Mucosa of gallbladder (tissue), 1 donor: Measurements from ENCODE around the gene LSAMP. TPM values are rescaled to one million over a fixed set of nuclear protein-coding genes. Genes with fewer than 3 reads are reported as not detected.

Experiments used
- DNase-seq: peaks from one replicate; pipeline ENCODE4 v3.0.0-alpha.2; 2020; ENCODE audit warnings: low spot score
- total RNA-seq: library from RNA; stranded (reverse); gene quantifications from one replicate; pipeline ENCODE4 v1.2.1, GENCODE V29; 2021
- donor health status: DM: no; HTN: no; CAD: no.

The LSAMP gene
- total RNA-seq, 1 donor from 2014 or later: 11.4 TPM

DNA sequence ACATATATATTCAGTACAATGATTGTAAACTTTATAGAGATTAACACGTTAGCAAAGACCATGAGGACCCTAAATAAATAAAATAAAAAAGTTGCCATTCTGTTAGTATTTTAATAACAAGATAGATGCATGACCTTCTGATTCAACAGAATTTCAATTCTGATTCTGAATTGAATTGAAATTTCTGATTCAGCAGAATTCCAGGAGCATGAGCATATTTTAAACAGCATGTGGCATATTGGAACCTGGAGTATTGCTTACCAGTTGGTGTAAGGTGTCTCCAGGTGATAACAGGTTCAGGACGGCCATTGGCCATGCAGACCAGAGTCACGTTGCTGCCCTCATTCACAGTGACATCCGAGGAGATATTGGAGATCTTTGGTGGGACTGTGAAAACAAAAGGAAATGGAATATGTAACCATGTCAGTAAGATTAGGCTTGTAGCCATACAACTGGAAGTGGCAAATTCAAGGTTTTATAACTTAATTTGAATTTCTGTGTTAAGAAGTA, 426.0 kb downstream of the LSAMP start:
- DNase-seq: no peak

- DNase-seq: no peak
Observed at GRCh38 chr3:116018646-116019045, 426.6 kb downstream of the LSAMP start.

GRCh38 chr3:116015931-116016330, 429.4 kb downstream of the LSAMP start:
- no peak for DNase-seq

- DNase-seq: no peak
Observed at GRCh38 chr3:116007000-116007399, 438.3 kb downstream of the LSAMP start.

DNA sequence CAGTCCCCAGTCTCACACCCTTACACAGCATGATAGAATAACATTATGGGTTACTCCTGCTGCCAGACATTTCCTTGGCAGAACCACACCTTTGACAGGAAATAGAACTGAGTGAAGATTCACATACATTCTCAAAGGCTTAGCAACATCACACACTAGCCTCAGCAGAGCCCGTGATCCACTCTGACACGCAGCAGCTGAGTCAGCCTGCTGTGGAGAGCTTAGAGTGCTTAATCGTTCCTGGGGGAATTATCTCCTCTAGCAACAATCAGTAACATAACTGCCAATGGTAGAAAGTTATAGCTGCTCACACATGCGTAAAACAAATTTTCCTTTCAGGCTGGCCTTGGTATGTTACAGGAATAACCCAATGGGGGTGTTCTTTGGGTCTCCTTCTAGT, 439.9 kb downstream of the LSAMP start:
- DNase-seq: no peak

DNA sequence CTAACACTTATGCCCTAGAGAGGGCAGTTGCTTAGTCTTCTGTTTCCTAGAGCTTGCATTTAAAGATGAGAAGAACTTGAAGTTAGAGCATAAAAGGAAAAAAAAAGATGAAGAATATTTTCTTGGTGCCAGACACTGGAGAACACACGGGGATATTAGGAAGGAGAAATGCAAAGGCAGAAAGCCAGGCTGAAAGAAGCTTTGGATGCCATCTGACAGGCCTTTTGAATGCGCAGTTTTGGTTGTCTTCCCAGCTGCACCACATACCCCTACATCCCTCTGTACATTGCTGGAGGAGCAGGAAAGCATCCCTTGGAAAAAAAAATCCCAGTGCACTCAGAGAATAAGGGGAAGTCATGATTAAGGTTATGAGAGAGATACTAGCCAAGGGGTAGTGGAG, 443.1 kb downstream of the LSAMP start:
- DNase-seq: no peak

GRCh38 chr3:116001151-116001621, 444.1 kb downstream of the LSAMP start:
- DNase-seq: no peak

- no peak for DNase-seq
Observed at GRCh38 chr3:116000311-116000710, 445.0 kb downstream of the LSAMP start.

GRCh38 chr3:115999613-116000012, 445.7 kb downstream of the LSAMP start:
- DNase-seq: no peak

DNA sequence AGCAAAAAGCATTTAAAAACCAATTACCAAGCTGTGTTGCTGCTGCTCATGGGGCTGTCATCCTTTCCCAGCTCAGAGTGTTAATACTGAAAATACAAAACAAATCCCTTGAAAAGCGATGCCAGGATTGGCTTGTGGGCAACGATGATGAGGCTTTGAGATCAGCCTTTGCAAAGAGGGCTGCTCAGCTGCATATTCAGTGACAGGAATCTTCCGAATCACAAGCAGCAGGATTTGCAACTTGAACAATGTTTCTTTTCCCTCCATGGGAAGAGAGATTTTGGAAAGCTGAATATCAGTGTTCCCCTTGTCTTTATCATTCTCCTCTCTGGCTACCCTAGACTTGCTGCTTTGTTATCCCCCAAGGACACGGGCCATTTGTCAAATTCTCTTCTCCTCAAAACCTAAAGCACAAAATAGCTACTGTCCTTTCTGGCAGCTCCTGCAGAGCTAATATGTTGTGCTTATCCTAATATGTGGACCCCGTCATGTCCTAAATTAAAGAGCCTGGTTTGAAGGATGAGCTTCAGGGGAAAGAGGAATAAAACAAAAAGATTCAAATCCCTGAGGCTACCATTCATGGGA, 446.2 kb downstream of the LSAMP start:
- DNase-seq: no peak

DNA sequence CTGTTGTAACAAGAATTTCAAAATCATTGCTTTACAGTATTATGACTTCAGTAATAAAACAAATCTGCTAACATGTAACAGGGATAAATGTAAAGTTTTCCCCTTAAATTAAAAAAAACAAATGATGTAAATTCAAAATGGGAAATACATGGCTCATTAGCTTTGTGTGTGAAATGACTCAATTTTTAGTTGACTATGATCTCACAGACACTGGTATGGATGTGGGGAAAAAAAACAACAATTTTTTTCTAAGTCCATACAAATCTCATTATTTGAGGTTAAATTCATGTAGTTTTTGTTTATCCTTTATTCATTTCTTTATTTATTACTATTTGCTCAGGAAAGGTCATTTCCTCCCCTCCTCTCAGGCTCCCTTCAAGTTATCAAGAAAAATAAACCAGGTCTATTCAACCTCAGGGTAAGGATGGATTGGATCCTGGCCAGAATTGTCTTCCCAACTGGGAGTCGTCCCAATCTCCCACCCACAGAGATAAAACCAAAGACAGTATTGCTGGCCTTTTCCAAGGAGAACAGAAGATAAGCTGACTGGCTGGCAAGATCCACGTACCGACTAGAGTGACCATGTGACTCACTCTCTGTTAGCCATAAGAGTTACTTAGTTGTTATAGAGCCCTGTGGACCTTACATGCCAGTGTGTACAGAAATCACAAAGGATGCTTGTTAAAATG, 448.7 kb downstream of the LSAMP start:
- DNase-seq: no peak

DNA sequence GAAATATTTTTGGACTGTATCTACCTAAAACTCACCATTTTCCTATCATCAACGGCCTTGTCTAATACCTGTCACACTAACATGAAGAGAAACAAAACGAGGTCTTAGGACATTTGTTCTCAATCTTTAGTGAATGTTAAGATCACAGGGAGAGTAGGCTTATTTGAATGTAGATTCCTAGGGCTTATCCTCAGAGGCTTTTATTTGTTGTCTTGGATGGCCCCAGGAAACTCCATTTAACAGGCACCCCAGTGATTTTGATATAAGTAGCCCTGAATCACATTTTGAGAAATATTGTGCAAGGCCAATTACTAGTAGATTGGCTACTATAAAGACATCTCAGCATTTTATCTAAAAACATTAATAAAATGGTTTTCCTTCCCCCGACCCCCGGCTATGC, 454.6 kb downstream of the LSAMP start:
- no peak for DNase-seq

DNA sequence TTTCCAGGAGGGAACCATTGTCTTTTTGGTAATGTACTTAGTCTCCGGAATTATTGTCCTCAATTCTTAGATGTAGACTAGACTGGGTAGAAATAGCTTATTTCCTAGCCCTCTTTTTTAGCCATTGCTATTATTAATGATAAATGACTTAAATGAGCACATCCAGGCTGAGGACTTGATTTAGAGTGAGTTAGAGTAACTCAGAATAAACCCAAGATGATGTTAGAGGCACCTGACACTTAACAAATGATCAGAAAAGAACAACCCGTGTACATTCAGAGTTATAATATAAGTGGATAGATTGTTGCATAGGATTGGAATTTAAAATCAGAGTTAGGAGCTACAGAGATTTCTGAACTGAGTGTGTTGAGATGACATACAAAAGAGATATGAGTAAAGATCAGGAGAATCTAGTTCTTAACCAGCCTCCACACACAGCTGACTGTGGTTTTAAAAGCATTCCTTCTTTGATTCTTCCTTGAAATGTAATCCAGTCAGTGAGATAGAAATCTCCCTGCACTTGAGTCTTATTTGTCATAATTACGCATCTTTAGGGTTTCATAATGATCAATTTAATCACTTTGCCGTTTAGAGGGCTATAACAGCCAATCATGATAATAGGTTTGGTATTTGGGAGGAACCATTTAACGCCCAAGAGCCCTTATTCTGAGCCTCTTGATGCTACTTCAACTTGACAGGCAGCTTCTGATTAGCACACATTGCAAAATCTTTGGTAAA, 455.4 kb downstream of the LSAMP start:
- no peak for DNase-seq

DNA sequence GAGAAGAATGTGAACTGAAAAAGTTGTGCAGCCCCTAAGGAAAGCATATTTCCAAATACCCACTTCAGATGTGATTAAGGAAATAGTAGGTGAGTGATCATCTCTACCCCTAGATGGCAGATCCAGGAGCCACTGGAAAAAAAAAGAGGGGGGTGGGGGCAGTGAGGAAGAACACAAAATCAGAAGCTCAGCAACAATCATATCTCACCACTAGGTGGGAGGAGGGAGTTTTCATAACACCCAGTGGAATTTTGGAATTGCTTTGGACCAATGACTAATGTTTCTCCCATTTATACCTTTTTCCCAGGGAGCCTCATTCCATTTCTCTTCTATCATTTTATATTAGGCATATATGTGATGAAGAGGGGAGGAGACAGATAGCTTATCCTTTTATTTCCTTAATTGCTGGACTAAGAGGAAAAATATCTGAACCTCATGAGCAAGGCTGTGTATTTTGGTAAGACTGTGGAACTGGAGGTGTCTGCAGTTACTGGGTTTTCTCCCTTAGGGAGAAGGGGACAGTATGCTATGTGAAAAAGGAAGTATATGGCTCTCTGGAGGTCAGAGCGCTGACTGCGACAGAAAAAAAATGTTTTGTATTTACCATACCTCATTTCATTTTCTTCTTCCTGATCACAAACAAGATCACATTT, 458.6 kb downstream of the LSAMP start:
- no peak for DNase-seq

DNA sequence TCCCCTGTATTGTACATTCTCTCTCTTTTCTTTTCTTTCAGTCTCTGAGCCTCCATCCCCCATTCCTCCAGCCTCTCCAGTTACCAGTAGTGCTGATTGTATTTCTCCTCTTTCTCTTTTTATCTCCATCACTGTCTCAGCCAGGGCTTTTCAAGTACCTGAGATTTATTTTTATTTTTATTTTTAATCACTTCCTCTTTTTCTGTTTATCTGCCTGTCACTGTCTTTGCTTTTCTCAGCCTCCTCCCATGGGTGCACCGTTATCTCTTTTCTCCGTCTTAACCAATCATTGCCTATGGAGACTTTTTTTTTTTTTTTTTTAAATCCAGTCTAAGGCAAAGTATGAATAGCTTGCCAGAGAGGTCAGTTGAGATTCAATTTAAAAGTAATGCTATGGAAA, 462.7 kb downstream of the LSAMP start:
- DNase-seq: no peak

GRCh38 chr3:115982108-115982507, 463.2 kb downstream of the LSAMP start:
- DNase-seq: no peak

DNA sequence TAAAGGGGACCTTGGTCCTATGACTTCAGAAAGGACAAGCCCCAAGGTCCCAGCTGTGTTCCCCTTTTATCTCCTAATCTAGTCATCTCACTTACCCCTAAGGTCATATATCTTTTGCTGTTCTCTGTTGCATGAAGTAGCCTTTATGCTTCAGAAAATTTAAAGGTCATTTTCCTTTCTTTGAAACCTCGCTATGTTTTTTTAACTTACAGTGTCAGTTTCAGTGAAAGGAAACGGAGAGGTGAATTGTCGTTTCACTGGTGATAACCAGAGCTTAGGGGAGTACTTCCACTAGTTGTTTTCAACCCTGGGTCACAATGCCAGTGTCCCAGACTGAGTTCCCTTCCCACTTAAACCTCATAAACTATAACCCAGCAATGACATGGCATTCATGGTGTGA, 464.6 kb downstream of the LSAMP start:
- DNase-seq: no peak

GRCh38 chr3:115977866-115978265, 467.4 kb downstream of the LSAMP start:
- DNase-seq: no peak

DNA sequence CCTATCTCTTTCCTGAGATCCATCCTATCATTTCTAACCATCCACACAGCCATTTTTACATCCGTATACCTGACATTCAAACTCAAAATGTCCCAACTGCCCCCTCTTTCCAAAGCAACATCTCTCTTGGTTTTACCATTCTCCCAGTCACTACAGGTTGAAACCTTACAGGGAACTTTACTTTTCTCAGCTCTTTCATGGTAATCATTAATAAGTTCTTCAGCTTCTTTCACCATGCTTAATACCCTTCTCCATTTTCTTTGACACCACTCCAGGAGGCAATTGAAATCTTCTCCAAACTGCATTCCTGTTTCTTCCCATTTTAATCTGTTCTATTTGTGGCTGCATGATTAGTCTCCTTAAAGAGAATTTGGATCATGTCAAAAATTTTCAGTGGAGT, 469.5 kb downstream of the LSAMP start:
- DNase-seq: no peak

DNA sequence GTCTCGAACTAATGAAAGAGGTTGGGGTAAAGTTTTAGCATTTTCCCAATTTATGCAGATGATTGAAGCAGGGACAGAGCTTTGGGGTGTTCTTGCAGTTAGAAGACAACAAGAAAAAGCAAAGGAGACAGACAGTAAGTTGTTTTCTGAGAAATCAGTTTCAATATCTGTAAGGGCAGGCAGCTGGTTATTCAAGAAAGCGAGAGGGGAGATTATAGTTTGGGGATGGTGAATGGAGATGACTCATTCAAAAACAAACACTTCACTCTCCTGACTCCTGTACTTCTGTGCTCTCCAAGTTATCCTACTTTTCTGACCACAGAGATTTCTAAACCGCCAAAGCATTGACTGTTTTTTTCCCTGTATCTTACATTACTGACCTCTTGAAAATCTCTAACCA, 469.9 kb downstream of the LSAMP start:
- DNase-seq: no peak

DNA sequence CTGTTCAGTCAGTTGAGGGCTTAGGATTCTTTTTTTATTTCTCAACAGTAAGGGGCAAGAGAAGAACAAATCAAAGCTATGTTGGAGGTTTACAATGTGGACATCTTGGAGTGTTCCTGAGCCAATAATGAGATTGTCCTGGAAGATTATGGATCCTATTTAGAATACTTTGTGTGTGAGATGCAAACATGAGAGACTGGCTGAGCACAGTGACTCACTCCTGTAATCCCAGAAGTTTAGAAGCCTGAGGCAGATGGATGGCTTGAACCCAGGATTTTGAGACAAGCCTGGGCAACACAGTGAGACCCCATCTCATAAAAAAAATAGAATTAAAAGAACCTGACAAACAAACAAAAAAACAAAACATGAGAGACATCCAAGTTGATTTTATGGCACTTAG, 470.3 kb downstream of the LSAMP start:
- no peak for DNase-seq

- DNase-seq: no peak
Observed at GRCh38 chr3:115968871-115969270, 476.4 kb downstream of the LSAMP start.
